GM10266 (cell line): ENCODE results near the gene OXSR1.
"Not testable (repeated sequence)": the region's sequence is repeated elsewhere in the genome, so short reads cannot be mapped to it uniquely, and the experiment has no call there.

Experiments
- DNase-seq: peaks from one replicate; pipeline ENCODE4 v3.0.0; 2012; ENCODE audit errors: extremely low spot score
- TF ChIP-seq, protein P1 (sequence below): IDR thresholded peaks from 2 replicates; pipeline ENCODE4 v1.5.1; 2012; ENCODE audit warnings: mild to moderate bottlenecking, low read depth; ENCODE audit not compliant: control insufficient read depth, insufficient read depth; ENCODE audit errors: missing control alignments

OXSR1 gene

DNA sequence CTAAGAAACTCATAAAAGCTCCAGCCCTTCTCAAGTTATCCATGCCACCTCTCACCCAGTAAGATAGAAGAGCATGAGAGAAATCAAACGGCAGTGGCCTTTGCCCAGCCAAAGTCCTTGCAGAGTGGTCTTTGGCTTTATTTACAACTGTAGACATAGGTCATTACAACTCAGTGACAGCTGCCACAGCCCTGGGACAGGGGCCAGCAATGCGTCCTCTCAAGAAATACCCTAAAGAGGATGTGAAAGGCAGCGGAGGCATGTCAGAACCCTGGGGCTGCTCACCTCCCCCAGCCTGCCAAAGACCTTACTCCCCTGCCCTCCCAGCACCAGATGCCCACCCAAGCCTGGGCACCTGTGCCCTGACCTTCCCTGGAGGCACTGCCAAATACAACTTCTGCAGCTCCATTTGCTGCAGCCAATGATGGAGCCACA lies 34.7 kb upstream of the OXSR1 start:
- TF ChIP-seq, protein P1, sequence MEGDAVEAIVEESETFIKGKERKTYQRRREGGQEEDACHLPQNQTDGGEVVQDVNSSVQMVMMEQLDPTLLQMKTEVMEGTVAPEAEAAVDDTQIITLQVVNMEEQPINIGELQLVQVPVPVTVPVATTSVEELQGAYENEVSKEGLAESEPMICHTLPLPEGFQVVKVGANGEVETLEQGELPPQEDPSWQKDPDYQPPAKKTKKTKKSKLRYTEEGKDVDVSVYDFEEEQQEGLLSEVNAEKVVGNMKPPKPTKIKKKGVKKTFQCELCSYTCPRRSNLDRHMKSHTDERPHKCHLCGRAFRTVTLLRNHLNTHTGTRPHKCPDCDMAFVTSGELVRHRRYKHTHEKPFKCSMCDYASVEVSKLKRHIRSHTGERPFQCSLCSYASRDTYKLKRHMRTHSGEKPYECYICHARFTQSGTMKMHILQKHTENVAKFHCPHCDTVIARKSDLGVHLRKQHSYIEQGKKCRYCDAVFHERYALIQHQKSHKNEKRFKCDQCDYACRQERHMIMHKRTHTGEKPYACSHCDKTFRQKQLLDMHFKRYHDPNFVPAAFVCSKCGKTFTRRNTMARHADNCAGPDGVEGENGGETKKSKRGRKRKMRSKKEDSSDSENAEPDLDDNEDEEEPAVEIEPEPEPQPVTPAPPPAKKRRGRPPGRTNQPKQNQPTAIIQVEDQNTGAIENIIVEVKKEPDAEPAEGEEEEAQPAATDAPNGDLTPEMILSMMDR: no peak
- no peak for DNase-seq

- TF ChIP-seq, protein P1: peak; percentile 62
- DNase-seq: no peak
Observed at GRCh38 chr3:38131621-38132369, 33.5 kb upstream of the OXSR1 start.

GRCh38 chr3:38133209-38133556 lies 32.2 kb upstream of the OXSR1 start:
- no peak for DNase-seq
- TF ChIP-seq, protein P1: no peak

GRCh38 chr3:38133557-38134405 lies 31.6 kb upstream of the OXSR1 start:
- no peak for DNase-seq
- TF ChIP-seq, protein P1: no peak

- not testable (repeated sequence) for DNase-seq
Observed at GRCh38 chr3:38134517-38135143, 30.7 kb upstream of the OXSR1 start.

DNA sequence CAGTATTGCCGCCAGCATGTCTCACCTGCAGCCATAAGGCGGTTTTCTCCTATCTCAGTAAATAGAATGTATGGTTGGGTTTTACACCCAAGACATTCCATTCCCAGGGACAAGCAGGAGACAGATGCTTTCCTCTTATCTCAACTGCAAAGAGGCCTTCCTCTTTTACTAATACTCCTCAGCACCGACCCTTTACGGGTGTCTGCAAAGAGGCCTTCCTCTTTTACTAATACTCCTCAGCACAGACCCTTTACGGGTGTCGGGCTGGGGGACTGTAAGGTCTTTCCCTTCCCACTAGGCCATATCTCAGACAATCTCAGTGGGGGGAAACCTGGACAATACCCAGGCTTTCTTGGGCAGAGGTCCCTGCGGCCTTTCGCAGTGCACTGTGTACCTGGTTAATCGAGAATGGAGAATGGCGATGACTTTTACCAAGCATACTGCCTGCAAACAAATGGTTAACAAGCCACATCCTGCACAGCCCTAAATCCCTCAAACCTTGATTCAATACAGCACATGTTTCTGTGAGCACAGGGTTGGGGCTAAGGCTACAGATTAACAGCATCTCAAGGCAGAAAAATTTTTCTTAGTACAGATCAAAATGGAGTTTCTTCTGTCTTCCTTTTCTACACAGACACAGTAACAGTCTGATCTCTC lies 29.6 kb upstream of the OXSR1 start:
- not testable (repeated sequence) for DNase-seq

GRCh38 chr3:38136393-38136776 lies 29.0 kb upstream of the OXSR1 start:
- DNase-seq: peak; percentile 39
- TF ChIP-seq, protein P1: no peak
